Stomach (tissue), 9 donors: ENCODE measurements around the gene KRT33A. TPM values are rescaled to one million over a fixed set of nuclear protein-coding genes. Genes with fewer than 3 reads are reported as not detected.

Source experiments
- DNase-seq, 2 donors: peaks; one replicate each; pipeline versions ENCODE4 v3.0.0 to v3.0.0-alpha.2; 2013 to 2019
- H3K27ac ChIP-seq, 5 donors: fragments of 200-600 bp in 4 of 5; sonication (generic) in 4 of 5; one replicate each; pipeline ENCODE4 v1.5.1; 2013 to 2019; ENCODE audit warnings: mild to moderate bottlenecking in 1 of 5, moderate library complexity in 1 of 5
- H3K27me3 ChIP-seq, 3 donors: fragments of 200-600 bp; sonication (generic); one replicate each; pipeline ENCODE4 v1.5.1; 2017 to 2019; ENCODE audit warnings: mixed run types in 1 of 3
- H3K36me3 ChIP-seq, 4 donors: fragments of 200-600 bp; sonication (generic); 1 replicate in 3 of 4; 2 replicates in 1 of 4; pipeline ENCODE4 v1.5.1; 2016 to 2019
- H3K4me1 ChIP-seq, 4 donors: fragments of 200-600 bp; sonication (generic); one replicate each; pipeline ENCODE4 v1.5.1; 2016 to 2019
- H3K4me3 ChIP-seq, 4 donors: fragments of 200-600 bp; sonication (generic) in 3 of 4; one replicate each; pipeline ENCODE4 v1.5.1; 2016 to 2019; ENCODE audit warnings: mild to moderate bottlenecking in 1 of 4
- H3K9me3 ChIP-seq, 4 donors: fragments of 200-600 bp; sonication (generic); one replicate each; pipeline ENCODE4 v1.5.1; 2016 to 2019
- CTCF ChIP-seq, 7 experiments: fragments of 450-650 bp in 4 of 7; fragments of 200-600 bp in 3 of 7; sonication (generic) in 3 of 7; IDR thresholded peaks; one replicate each; pipeline ENCODE4 v1.5.1; 2016 to 2019; ENCODE audit warnings: antibody characterized with exemption in 7 of 7, control low read depth in 2 of 7, mild to moderate bottlenecking in 1 of 7
- EP300 ChIP-seq: sonication (generic); formaldehyde crosslinking; IDR thresholded peaks from one replicate; pipeline ENCODE4 v1.6.1; 2017; ENCODE audit warnings: antibody characterized with exemption
- POLR2A ChIP-seq, 4 donors: fragments of 450-650 bp; IDR thresholded peaks; one replicate each; pipeline ENCODE4 v1.6.1; 2016; ENCODE audit warnings: antibody characterized with exemption in 4 of 4, control low read depth in 2 of 4, mild to moderate bottlenecking in 1 of 4, moderate library complexity in 1 of 4
- POLR2AphosphoS5 ChIP-seq, 3 donors: sonication (generic); formaldehyde crosslinking; IDR thresholded peaks; one replicate each; pipeline ENCODE4 v1.6.1; 2016; ENCODE audit warnings: antibody characterized with exemption in 3 of 3
- WGBS, 5 donors: extraction: QIAGEN DNeasy Blood & Tissue Kit in 3 of 5; methylation state at CpG; one replicate each; pipeline versions ENCODE4 v1.1.5 to v1.1.7; 2013 to 2018; 5-methylcytosine and 5-hydroxymethylcytosine counted together
- intact Hi-C: fragments of 100-400 bp; cut with DNase I; formaldehyde crosslinking; loops from one replicate; pipeline ENCODE4 v1.15.1; 2023; ENCODE audit warnings: low total_unique reads
- polyA plus RNA-seq, 3 donors: library from polyadenylated mRNA; stranded (reverse); fragments of 200-250 nt; gene quantifications; one replicate each; pipeline ENCODE4 v1.2.3, GENCODE V29; 2013
- total RNA-seq, 5 donors: library from RNA; depleted of rRNA; stranded (reverse); fragments of >200 nt; gene quantifications; one replicate each; pipeline versions ENCODE4 v1.1.0 to v1.2.3, GENCODE V29; 2014 to 2016
- donor health status: healthy with polysubstance abuse.
- donor health status: Bipolar disorder and iron deficiency.
- donor health status: healthy.

KRT33A gene
- total and polyA plus RNA-seq, 8 donors: 0.45 TPM; not detected in 7

DNA sequence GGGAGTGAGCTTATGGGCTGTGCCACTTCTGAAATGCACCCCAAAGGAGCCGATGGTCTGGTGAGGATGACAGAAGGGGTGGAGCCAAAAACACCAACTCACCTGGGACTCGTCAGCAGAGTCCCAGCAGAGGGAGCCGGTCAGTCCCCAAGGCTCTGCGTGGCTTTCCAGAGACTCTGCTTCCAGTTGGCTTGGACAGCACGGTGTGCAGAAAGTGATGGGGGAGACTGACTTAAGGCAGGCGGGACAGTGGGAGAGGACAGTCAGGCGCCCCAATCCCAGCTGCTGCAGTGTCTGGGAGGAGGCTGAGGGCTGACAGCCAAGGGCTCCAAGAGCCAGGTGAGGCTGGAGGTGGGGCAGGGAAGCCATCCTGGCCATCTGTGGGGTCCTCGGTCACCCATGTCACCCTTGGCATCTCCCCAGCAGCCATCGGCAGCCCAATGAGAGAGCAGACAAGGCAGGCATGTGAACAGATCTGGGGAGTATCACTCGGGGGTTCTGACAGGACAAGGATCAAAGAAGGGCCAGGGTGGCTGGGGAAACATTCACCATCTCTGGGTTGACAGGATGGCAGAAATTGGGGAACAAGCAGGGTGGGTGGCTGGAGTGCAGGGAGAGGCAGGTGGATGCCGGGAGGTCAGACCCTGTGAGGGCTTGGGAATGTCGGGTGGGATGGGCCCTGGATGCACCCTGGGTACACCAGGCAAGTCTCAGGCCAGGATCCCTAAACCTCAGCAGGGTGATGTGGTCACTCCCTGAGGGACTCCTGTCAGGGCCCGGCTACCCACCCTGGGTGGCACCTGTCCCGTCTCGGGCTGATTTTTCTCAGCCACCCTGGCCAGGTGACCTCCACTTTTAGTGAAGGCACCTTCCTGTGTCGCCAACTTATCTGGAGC, 26.2 kb downstream of the KRT33A start:
- 55 to 60% (median 58%) methylated on average over 13 to 16 of the region's 16 CpGs for WGBS, 5 donors
- TF ChIP-seq CTCF (IDR thresholded peaks at IDR 0.05) (peak in 1 of 7 experiments; percentile 10), POLR2A (IDR thresholded peaks at IDR 0.05) (no peak)

DNA sequence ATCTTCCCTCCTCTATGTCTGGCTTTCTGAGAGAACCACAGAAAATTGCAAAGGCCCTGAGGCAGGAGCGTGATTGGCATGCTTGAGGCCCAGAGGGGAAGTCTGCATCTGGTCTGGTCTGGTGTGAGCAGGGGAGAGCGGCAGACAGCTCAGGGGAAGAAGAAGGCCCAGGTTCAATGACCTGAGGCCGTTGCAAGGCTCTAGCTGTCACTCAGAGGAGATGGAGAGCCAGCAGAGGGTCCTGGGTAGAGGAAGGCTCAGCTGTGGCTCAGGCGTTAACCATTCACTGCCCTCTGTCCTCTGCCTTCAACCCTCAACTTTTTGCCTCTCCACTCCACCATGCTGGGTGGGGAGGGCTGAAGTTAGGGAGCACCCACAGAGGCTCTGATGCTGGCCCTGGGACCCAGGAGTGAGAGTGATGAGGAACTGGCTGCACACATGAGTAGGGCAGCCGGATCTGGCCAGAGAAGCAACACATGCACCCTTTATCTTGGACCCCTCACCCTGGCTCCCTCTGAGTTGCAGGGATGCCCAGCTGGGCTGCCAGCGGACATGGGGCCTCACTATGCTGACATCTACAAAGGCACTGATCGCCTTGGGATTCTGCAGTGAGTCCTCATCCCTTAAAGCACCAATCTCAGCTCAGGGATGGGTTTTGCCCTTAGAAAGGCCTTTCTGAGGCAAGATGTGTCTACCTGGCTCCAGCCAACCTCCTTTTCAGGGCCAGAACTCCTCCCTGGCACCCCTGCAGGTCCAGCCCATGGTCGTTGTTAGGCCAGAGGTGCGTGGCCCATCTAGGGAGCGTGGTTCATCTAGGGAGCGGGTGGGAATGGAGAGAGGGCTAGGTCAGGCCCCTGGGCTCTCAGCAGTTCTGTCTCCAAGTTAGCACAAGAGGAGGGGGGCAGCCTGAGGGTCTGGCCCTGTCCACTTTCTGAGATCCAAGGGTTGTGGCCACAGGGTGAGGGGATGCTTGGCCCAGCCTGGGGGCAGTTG, 27.4 kb downstream of the KRT33A start:
- Histone ChIP-seq H3K36me3 (no peaks in the 10 kb centered on the region), H3K27me3 (no peaks in the 10 kb centered on the region), H3K4me3 (no peak overlapping the region), H3K27ac (no peak overlapping the region), H3K9me3 (peaks cover 0 to 17% (median 0%) of the 10 kb centered on the region in 4 donors), H3K4me1 (no peaks in the 10 kb centered on the region)
- no peak for DNase-seq
- 84 to 92% (median 90%) methylated on average over 9 to 11 of the region's 11 CpGs for whole genome bisulfite sequencing, 5 donors
- intact Hi-C loops: loop anchor here (10.0 kb wide), 1 partner anchor 418 kb away; no protein-coding TSS in a partner anchor
- TF ChIP-seq EP300: no peak
- no peak for TF ChIP-seq POLR2AphosphoS5 (IDR thresholded peaks at IDR 0.05)
- TF ChIP-seq CTCF (IDR thresholded peaks at IDR 0.05): no peak
- no peak for TF ChIP-seq POLR2A (IDR thresholded peaks at IDR 0.05)

More for the DNA sequence above, 26.2 kb downstream of the KRT33A start:
- Histone ChIP-seq H3K9me3 (peaks cover 0 to 14% (median 0%) of the 10 kb centered on the region in 4 donors), H3K4me1 (no peaks in the 10 kb centered on the region), H3K27ac (no peak overlapping the region), H3K4me3 (no peak overlapping the region), H3K27me3 (no peaks in the 10 kb centered on the region), H3K36me3 (no peaks in the 10 kb centered on the region)
- intact Hi-C loops: loop anchor here (10.0 kb wide), 1 partner anchor 420 kb away; no protein-coding TSS in a partner anchor
- DNase-seq: peak in 1 of 2 donors; percentile 68

DNA sequence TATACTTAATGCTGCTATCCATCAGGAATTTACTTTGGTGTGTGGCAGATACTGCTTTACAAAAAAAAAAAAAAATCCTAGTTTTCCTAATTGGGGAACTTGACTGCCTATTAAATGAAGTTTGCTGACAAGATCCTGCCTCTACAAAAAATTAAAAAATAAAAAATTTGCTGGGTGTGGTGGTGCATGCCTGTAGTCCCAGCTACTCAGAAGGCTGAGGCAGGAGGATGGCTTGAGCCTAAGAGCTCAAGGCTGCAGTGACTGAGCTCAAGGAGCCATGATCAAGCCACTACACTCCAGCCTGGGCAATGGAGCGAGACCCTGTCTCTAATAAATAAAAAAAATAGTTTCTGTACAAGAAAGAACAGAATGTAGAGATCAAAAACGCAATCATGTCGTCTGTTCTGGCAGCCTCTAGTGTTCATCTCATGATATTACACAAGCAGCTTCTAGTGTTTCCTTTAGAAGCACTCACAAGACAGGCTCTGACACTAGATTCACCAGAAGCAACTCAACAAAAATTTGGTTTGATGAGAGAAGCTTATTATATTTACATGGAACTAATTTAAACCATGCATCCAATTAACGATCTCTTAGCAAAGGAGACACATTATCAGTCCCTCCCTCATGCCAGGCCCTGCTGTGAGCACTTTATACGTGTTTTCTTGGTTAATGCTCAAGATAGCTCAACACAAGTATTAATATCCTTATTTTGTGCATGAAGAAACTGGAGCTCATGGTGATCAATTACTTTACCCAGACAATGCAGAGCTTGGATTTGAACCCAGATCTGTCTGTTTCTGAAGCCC, 28.3 kb downstream of the KRT33A start:
- WGBS, 5 donors: 30 to 37% (median 32%) methylated on average over 5 of the region's 5 CpGs
- intact Hi-C loops: loop anchor here (10.0 kb wide), 1 partner anchor 417 kb away; no protein-coding TSS in a partner anchor
- Histone ChIP-seq H3K27me3 (peaks cover 0 to 3% (median 0%) of the 10 kb centered on the region in 3 donors), H3K9me3 (peaks cover 0 to 17% (median 0%) of the 10 kb centered on the region in 4 donors), H3K36me3 (no peaks in the 10 kb centered on the region), H3K27ac (no peak overlapping the region), H3K4me3 (no peak overlapping the region), H3K4me1 (no peaks in the 10 kb centered on the region)
- DNase-seq: peak in 1 of 2 donors; percentile 69
- TF ChIP-seq CTCF (IDR thresholded peaks at IDR 0.05) (peak in 5 of 7 experiments; percentile 61 to 77 (median 67)), POLR2AphosphoS5 (IDR thresholded peaks at IDR 0.05) (no peak)
